IMR-90 (cell line): ENCODE measurements around the gene TPCN1. TPM values are rescaled to one million over a fixed set of nuclear protein-coding genes. Genes with fewer than 3 reads are reported as not detected.
A peak's percentile ranks its signal among the peaks of the same experiment; 100 is the strongest.

Experiments
- ATAC-seq: fragments of 200-7000 bp; cut with Tn5 transposase; 2 replicates; pipeline ENCODE4 v1.9.1; 2020; ENCODE audit warnings: low read depth, mild to moderate bottlenecking, moderate library complexity
- BruUV-seq: library from RNA; stranded (reverse); fragments of 400-500 nt; replicated peaks from 2 replicates; lab custom pipeline; 2021; lab: Mats Ljungman, UMichigan
- CTCF ChIA-PET: fragments of 300-600 bp; formaldehyde crosslinking; extraction: SDS; loops from one replicate; lab custom pipeline; 2021; ENCODE audit warnings: antibody characterized with exemption; lab: Yijun Ruan, JAX
- POLR2A ChIA-PET: fragments of 300-600 bp; sonication (Branson Sonifier 250); formaldehyde crosslinking; loops from one replicate; lab custom pipeline; 2022; ENCODE audit warnings: antibody characterized with exemption; ENCODE audit not compliant: unreplicated experiment; lab: Charles Lee
- DNase-seq: peaks from one replicate; pipeline ENCODE4 v3.0.0; 2013
- H2AFZ ChIP-seq: replicated peaks from 2 replicates; pipeline ENCODE3; 2013; ENCODE audit warnings: low read length, mild to moderate bottlenecking; ENCODE audit not compliant: poor library complexity
- H2AK5ac ChIP-seq: 2 replicates; pipeline ENCODE4 v1.6.1; 2013; ENCODE audit warnings: low read depth, low read length, inconsistent platforms
- H2AK9ac ChIP-seq: replicated peaks from 2 replicates; pipeline ENCODE3; 2013; ENCODE audit warnings: mild to moderate bottlenecking, low read depth, low read length, moderate library complexity; ENCODE audit not compliant: poor library complexity
- H2BK120ac ChIP-seq: 2 replicates; pipeline ENCODE4 v1.6.1; 2013; ENCODE audit warnings: low read depth, low read length, inconsistent platforms
- H2BK15ac ChIP-seq: 3 replicates; pipeline ENCODE4 v1.6.1; 2013; ENCODE audit warnings: low read depth, low read length, inconsistent platforms
- H2BK20ac ChIP-seq: 2 replicates; pipeline ENCODE4 v1.6.1; 2013; ENCODE audit warnings: low read depth, mild to moderate bottlenecking, inconsistent platforms, low read length, moderate library complexity
- H2BK5ac ChIP-seq: 2 replicates; pipeline ENCODE4 v1.6.1; 2013; ENCODE audit warnings: mild to moderate bottlenecking, low read depth, low read length, inconsistent platforms; ENCODE audit not compliant: poor library complexity, severe bottlenecking
- H3K14ac ChIP-seq: replicated peaks from 2 replicates; pipeline ENCODE4 v1.6.1; 2013; ENCODE audit warnings: low read depth, low read length, inconsistent platforms
- H3K18ac ChIP-seq: 2 replicates; pipeline ENCODE4 v1.6.1; 2013; ENCODE audit warnings: low read depth, low read length, control low read depth
- H3K23ac ChIP-seq: 2 replicates; pipeline ENCODE4 v1.6.1; 2013; ENCODE audit warnings: low read depth, low read length, inconsistent platforms
- H3K27ac ChIP-seq: 2 replicates; pipeline ENCODE4 v1.5.1; 2013; ENCODE audit warnings: mild to moderate bottlenecking, control low read depth, low read length; ENCODE audit not compliant: insufficient read depth
- H3K27me3 ChIP-seq: 2 replicates; pipeline ENCODE4 v1.6.1; 2013; ENCODE audit warnings: low read length; ENCODE audit not compliant: control insufficient read depth, insufficient read depth
- H3K36me3 ChIP-seq: 2 replicates; pipeline ENCODE4 v1.6.1; 2013; ENCODE audit warnings: low read length, mixed read lengths; ENCODE audit not compliant: control insufficient read depth, insufficient read depth
- H3K4ac ChIP-seq: 2 replicates; pipeline ENCODE4 v1.6.1; 2013; ENCODE audit warnings: low read depth, low read length, inconsistent platforms
- H3K4me1 ChIP-seq: 2 replicates; pipeline ENCODE4 v1.6.1; 2013; ENCODE audit warnings: low read length, mixed read lengths; ENCODE audit not compliant: control insufficient read depth, insufficient read depth
- H3K4me2 ChIP-seq: 2 replicates; pipeline ENCODE4 v1.6.1; 2013; ENCODE audit warnings: low read depth, mild to moderate bottlenecking, control low read depth, low read length, moderate library complexity
- H3K4me3 ChIP-seq: 2 replicates; pipeline ENCODE4 v1.5.1; 2013; ENCODE audit warnings: low read depth, mild to moderate bottlenecking, control low read depth, low read length, moderate library complexity; ENCODE audit not compliant: insufficient read depth
- H3K56ac ChIP-seq: 2 replicates; pipeline ENCODE4 v1.6.1; 2013; ENCODE audit warnings: low read length, inconsistent platforms; ENCODE audit not compliant: insufficient read depth; ENCODE audit errors: extremely low read depth
- H3K79me1 ChIP-seq, 2 experiments: 2 replicates each; pipeline ENCODE4 v1.6.1; 2013; ENCODE audit warnings: low read length in 2 of 2, inconsistent platforms in 1 of 2, low read depth in 1 of 2
- H3K9ac ChIP-seq: 2 replicates; pipeline ENCODE4 v1.6.1; 2013; ENCODE audit warnings: low read depth, low read length, control low read depth
- H3K9me1 ChIP-seq: 2 replicates; pipeline ENCODE4 v1.6.1; 2013; ENCODE audit warnings: low read length, inconsistent platforms; ENCODE audit not compliant: insufficient read depth
- H3K9me3 ChIP-seq: 2 replicates; pipeline ENCODE4 v1.6.1; 2013; ENCODE audit warnings: low read length; ENCODE audit not compliant: control insufficient read depth, insufficient read depth
- H4K20me1 ChIP-seq: 2 replicates; pipeline ENCODE4 v1.6.1; 2013; ENCODE audit warnings: low read length, inconsistent platforms; ENCODE audit not compliant: insufficient read depth
- H4K5ac ChIP-seq: 2 replicates; pipeline ENCODE4 v1.6.1; 2013; ENCODE audit warnings: mild to moderate bottlenecking, low read depth, low read length, control low read depth
- H4K8ac ChIP-seq, 2 experiments: 2 replicates each; pipeline ENCODE4 v1.6.1; 2013; ENCODE audit warnings: low read depth in 2 of 2, low read length in 2 of 2, control low read depth in 1 of 2, inconsistent platforms in 1 of 2
- H4K91ac ChIP-seq: 2 replicates; pipeline ENCODE4 v1.6.1; 2013; ENCODE audit warnings: low read depth, low read length, inconsistent platforms; ENCODE audit not compliant: insufficient read depth
- BHLHE40 ChIP-seq: fragments of 150-350 bp; IDR thresholded peaks from 2 replicates; pipeline ENCODE4 v1.6.1; 2016; ENCODE audit warnings: mild to moderate bottlenecking, low read depth, low read length
- CEBPB ChIP-seq: IDR thresholded peaks from 2 replicates; pipeline ENCODE4 v1.6.1; 2012; ENCODE audit warnings: low read depth, low read length, improper control_type of control experiment
- CHD1 ChIP-seq: IDR thresholded peaks from 2 replicates; pipeline ENCODE4 v1.6.1; 2012; ENCODE audit warnings: low read depth, low read length, improper control_type of control experiment
- FOS ChIP-seq: fragments of 150-350 bp; IDR thresholded peaks from 2 replicates; pipeline ENCODE4 v1.6.1; 2016; ENCODE audit warnings: low read depth, low read length
- MAFK ChIP-seq: IDR thresholded peaks from 2 replicates; pipeline ENCODE4 v1.6.1; 2012; ENCODE audit warnings: low read depth, low read length, improper control_type of control experiment
- MAZ ChIP-seq: IDR thresholded peaks from 2 replicates; pipeline ENCODE4 v1.6.1; 2012; ENCODE audit warnings: low read depth, mild to moderate bottlenecking, low read length, improper control_type of control experiment, moderate library complexity, borderline replicate concordance
- MXI1 ChIP-seq: IDR thresholded peaks from 2 replicates; pipeline ENCODE4 v1.6.1; 2012; ENCODE audit warnings: low read depth, mild to moderate bottlenecking, low read length, moderate library complexity, borderline replicate concordance
- NFE2L2 ChIP-seq: fragments of 150-350 bp; IDR thresholded peaks from 2 replicates; pipeline ENCODE4 v1.6.1; 2016; ENCODE audit warnings: low read depth, mild to moderate bottlenecking, low read length
- POLR2A ChIP-seq: IDR thresholded peaks from 2 replicates; pipeline ENCODE4 v1.6.1; 2012; ENCODE audit warnings: mild to moderate bottlenecking, low read depth, low read length
- RAD21 ChIP-seq: IDR thresholded peaks from 2 replicates; pipeline ENCODE4 v1.6.1; 2012; ENCODE audit warnings: low read length, improper control_type of control experiment
- RCOR1 ChIP-seq: IDR thresholded peaks from 2 replicates; pipeline ENCODE4 v1.6.1; 2012; ENCODE audit warnings: mild to moderate bottlenecking, low read length, improper control_type of control experiment; ENCODE audit not compliant: insufficient replicate concordance
- RFX5 ChIP-seq: IDR thresholded peaks from 2 replicates; pipeline ENCODE4 v1.8.0; 2012; ENCODE audit warnings: low read depth, mild to moderate bottlenecking, low read length, moderate library complexity
- SMC3 ChIP-seq: fragments of 150-350 bp; IDR thresholded peaks from 2 replicates; pipeline ENCODE4 v1.6.1; 2016; ENCODE audit warnings: low read depth, mild to moderate bottlenecking, antibody characterized with exemption, low read length, moderate library complexity
- WGBS, 2 experiments: methylation state at CpG; one replicate each; pipeline versions ENCODE4 v1.1.5 to v1.1.7; 2013; ENCODE audit warnings: missing lambda C conversion rate in 2 of 2; ENCODE audit not compliant: insufficient read length in 1 of 2; ENCODE audit errors: extremely low coverage in 2 of 2; 5-methylcytosine and 5-hydroxymethylcytosine counted together
- dilution Hi-C: fragments of 300-500 bp; cut with HindIII; formaldehyde crosslinking; loops from one replicate; pipeline ENCODE4 v1.14.3; 2018; ENCODE audit warnings: low sequenced_read_pairs; ENCODE audit not compliant: unreplicated experiment
- in situ Hi-C: fragments of 300-500 bp; cut with MboI; formaldehyde crosslinking; loops from 3 replicates; pipeline ENCODE4 v1.14.3; 2019; ENCODE audit warnings: low sequenced_read_pairs, inconsistent platforms, mixed read lengths
- intact Hi-C: fragments of 100-400 bp; cut with micrococcal nuclease; formaldehyde crosslinking; loops from 2 replicates; pipeline ENCODE4 v1.10.0; 2022
- polyA plus RNA-seq, 3 experiments: library from polyadenylated mRNA; depleted of rRNA; stranded (reverse); fragments of >200 nt; gene quantifications; 2 replicates each; pipeline ENCODE4 v1.2.3, GENCODE V29; 2012; ENCODE audit warnings: low replicate concordance in 1 of 3
- total RNA-seq: library from RNA; depleted of rRNA; stranded (reverse); fragments of >200 nt; gene quantifications from 2 replicates; pipeline ENCODE4 v1.2.3, GENCODE V29; 2012
- TF ChIP-seq, protein P1 (sequence below): fragments of 150-350 bp; IDR thresholded peaks from 2 replicates; pipeline ENCODE4 v1.6.1; 2016; ENCODE audit warnings: low read depth, mild to moderate bottlenecking, low read length, moderate library complexity, borderline replicate concordance
- TF ChIP-seq, protein P2 (sequence below): fragments of 150-350 bp; IDR thresholded peaks from 2 replicates; pipeline ENCODE4 v1.6.1; 2017; ENCODE audit warnings: mild to moderate bottlenecking, antibody characterized with exemption, low read length, low read depth
- TF ChIP-seq, protein P3 (sequence below): conservative IDR thresholded peaks from 2 replicates; pipeline ENCODE4 v1.5.1; 2012; ENCODE audit warnings: mild to moderate bottlenecking, low read depth, low read length, improper control_type of control experiment

The TPCN1 gene
- total and polyA plus RNA-seq, 2 of the 4 experiments (the other 2 are of a cell fraction): 2.0 to 13.2 TPM

GRCh38 chr12:113207613-113208040 lies 13.6 kb upstream of the TPCN1 start:
- Histone ChIP-seq H4K91ac (no peak overlapping the region), H3K27ac (no peak overlapping the region), H4K20me1 (no peaks in the 10 kb centered on the region), H2AK5ac (peak overlapping the region; percentile 76), H3K4me3 (no peak overlapping the region), H3K9me1 (peaks cover 11% of the 10 kb centered on the region; the same call in 1 of the 2 replicates), H3K56ac (0 out of 2 replicates have a peak overlapping the region, but pooled peaks have one; percentile 3), H3K9ac (no peak overlapping the region), H2BK120ac (no peak overlapping the region), H3K14ac (0 out of 2 replicates have a peak overlapping the region, but pooled peaks have one; percentile 20), H2AFZ (no peak overlapping the region), H2AK9ac (no peak overlapping the region), H4K5ac (no peak overlapping the region), H3K23ac (no peak overlapping the region), H2BK15ac (no peak overlapping the region), H3K36me3 (no peaks in the 10 kb centered on the region), H3K27me3 (no peaks in the 10 kb centered on the region), H2BK20ac (no peak overlapping the region), H4K8ac (no peak overlapping the region), H3K4ac (peak overlapping the region; percentile 24; the same call in 1 of the 2 replicates), H3K79me1 (no peaks in the 10 kb centered on the region), H3K4me1 (peaks cover 7% of the 10 kb centered on the region), H3K9me3 (no peaks in the 10 kb centered on the region), H3K18ac (no peak overlapping the region), H2BK5ac (no peak overlapping the region), H3K4me2 (no peak overlapping the region)
- in situ Hi-C loops: no loop called here
- dilution Hi-C loops: no loop called here
- WGBS, 2 experiments: 60% methylated on average over 1 of the region's 6 CpGs; no CpG with 5 or more reads in 1 of the 2 experiments
- no peak for ATAC-seq
- DNase-seq: no peak
- intact Hi-C loops: no loop called here
- TF ChIP-seq MAZ (no peak), RFX5 (no peak), CHD1 (no peak), RCOR1 (no peak), FOS (no peak), SMC3 (no peak), MAFK (no peak), MXI1 (no peak), RAD21 (no peak), BHLHE40 (no peak), POLR2A (no peak), CEBPB (no peak), NFE2L2 (no peak)
- TF ChIP-seq, protein P1, sequence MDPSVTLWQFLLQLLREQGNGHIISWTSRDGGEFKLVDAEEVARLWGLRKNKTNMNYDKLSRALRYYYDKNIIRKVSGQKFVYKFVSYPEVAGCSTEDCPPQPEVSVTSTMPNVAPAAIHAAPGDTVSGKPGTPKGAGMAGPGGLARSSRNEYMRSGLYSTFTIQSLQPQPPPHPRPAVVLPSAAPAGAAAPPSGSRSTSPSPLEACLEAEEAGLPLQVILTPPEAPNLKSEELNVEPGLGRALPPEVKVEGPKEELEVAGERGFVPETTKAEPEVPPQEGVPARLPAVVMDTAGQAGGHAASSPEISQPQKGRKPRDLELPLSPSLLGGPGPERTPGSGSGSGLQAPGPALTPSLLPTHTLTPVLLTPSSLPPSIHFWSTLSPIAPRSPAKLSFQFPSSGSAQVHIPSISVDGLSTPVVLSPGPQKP: no peak
- TF ChIP-seq, protein P2, sequence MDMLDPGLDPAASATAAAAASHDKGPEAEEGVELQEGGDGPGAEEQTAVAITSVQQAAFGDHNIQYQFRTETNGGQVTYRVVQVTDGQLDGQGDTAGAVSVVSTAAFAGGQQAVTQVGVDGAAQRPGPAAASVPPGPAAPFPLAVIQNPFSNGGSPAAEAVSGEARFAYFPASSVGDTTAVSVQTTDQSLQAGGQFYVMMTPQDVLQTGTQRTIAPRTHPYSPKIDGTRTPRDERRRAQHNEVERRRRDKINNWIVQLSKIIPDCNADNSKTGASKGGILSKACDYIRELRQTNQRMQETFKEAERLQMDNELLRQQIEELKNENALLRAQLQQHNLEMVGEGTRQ: no peak
- TF ChIP-seq, protein P3, sequence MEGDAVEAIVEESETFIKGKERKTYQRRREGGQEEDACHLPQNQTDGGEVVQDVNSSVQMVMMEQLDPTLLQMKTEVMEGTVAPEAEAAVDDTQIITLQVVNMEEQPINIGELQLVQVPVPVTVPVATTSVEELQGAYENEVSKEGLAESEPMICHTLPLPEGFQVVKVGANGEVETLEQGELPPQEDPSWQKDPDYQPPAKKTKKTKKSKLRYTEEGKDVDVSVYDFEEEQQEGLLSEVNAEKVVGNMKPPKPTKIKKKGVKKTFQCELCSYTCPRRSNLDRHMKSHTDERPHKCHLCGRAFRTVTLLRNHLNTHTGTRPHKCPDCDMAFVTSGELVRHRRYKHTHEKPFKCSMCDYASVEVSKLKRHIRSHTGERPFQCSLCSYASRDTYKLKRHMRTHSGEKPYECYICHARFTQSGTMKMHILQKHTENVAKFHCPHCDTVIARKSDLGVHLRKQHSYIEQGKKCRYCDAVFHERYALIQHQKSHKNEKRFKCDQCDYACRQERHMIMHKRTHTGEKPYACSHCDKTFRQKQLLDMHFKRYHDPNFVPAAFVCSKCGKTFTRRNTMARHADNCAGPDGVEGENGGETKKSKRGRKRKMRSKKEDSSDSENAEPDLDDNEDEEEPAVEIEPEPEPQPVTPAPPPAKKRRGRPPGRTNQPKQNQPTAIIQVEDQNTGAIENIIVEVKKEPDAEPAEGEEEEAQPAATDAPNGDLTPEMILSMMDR: no peak
- CTCF ChIA-PET: no interaction called here
- POLR2A ChIA-PET: no interaction called here
- BruUV-seq: no TSS peak
